Astrocyte (in vitro differentiated cells and primary cell): Measurements from ENCODE around the gene PNKP.

Experiments used
- CTCF ChIP-seq: IDR thresholded peaks from 2 replicates; pipeline ENCODE4 v1.5.1; 2011; ENCODE audit warnings: low read depth, mild to moderate bottlenecking, inconsistent platforms, low read length, moderate library complexity; ENCODE audit not compliant: insufficient read depth
- EZH2 ChIP-seq: IDR thresholded peaks from 2 replicates; pipeline ENCODE4 v1.6.1; 2012; ENCODE audit warnings: mild to moderate bottlenecking, low read length, inconsistent platforms; ENCODE audit not compliant: insufficient read depth

GRCh38 chr19:49853852-49854377, 13.5 kb downstream of the PNKP start:
- TF ChIP-seq CTCF (no peak), EZH2 (no peak)
